ENCODE measurements around the gene WASF2. TPM values are rescaled to one million over a fixed set of nuclear protein-coding genes. Genes with fewer than 3 reads are reported as not detected.
"Not testable (repeated sequence)": the region's sequence is repeated elsewhere in the genome, so short reads cannot be mapped to it uniquely, and the experiment has no call there.

Gene WASF2
- total RNA-seq, 1 experiment from 2014 or later = 65.9 TPM

- no peak overlapping the region for H4K8ac ChIP-seq (replicated peaks; ENCODE audit: insufficient read length, low read depth, low read length)
- H3K18ac ChIP-seq (ENCODE audit: insufficient read length, low read depth, low read length) = no peak overlapping the region
- no peaks in the 10 kb centered on the region for H3K4me1 ChIP-seq (ENCODE audit: insufficient read depth, low read length)
- Mint-ChIP-seq H3K36me3 (ENCODE audit: insufficient read depth in 1 of 3, low read depth in 3 of 3) (peaks cover 3 to 15% (median 7%) of the 10 kb centered on the region in 3 experiments; a peak in 5 of 7 replicates), H3K27me3 (ENCODE audit: low read depth) (no peaks in the 10 kb centered on the region), H3K4me3 (no peak overlapping the region), H3K9me3 (no peaks in the 10 kb centered on the region), H3K4me1 (peaks cover 6 to 8% of the 10 kb centered on the region in 2 experiments; a peak in 2 of 4 replicates), H3K27ac (peak overlapping the region in 2 of 3 experiments; percentile 53 to 67; a peak in 4 of 7 replicates)
- H3K4me2 ChIP-seq (ENCODE audit: insufficient read depth, insufficient read length, low read length) = no peak overlapping the region
- H3K14ac ChIP-seq (ENCODE audit: insufficient read depth, low read length) = no peak overlapping the region
- no peak overlapping the region for H2BK120ac ChIP-seq (ENCODE audit: low read depth, low read length, poor library complexity, severe bottlenecking)
- H3K9me3 ChIP-seq (ENCODE audit: control insufficient read depth, low read depth, low read length) = no peaks in the 10 kb centered on the region
- no peak overlapping the region for H3K9ac ChIP-seq (ENCODE audit: extremely low read depth, insufficient read length, low read length)
- H3K23ac ChIP-seq (ENCODE audit: insufficient read length, low read depth, low read length) = no peak overlapping the region
- no peak overlapping the region for H3K56ac ChIP-seq (ENCODE audit: insufficient read length, low read depth, low read length)
- H2BK20ac ChIP-seq (ENCODE audit: low read depth, low read length, poor library complexity, severe bottlenecking) = no peak overlapping the region
- H3K27ac ChIP-seq (ENCODE audit: insufficient read length, low read depth, low read length) = no peak overlapping the region
- H2BK15ac ChIP-seq (ENCODE audit: low read depth, low read length) = no peak overlapping the region
- TF ChIP-seq CTCF (conservative IDR thresholded peaks at IDR 0.05) = no peak
- no peak overlapping the region for H2BK5ac ChIP-seq (ENCODE audit: insufficient read length, low read length)
- H4K91ac ChIP-seq (ENCODE audit: insufficient read length, low read depth, low read length) = no peak overlapping the region
- no peak overlapping the region for H2BK12ac ChIP-seq (ENCODE audit: insufficient read length, low read depth, low read length)
- no peaks in the 10 kb centered on the region for H4K20me1 ChIP-seq (ENCODE audit: control insufficient read depth, insufficient read depth, insufficient read length)
- peaks cover 3% of the 10 kb centered on the region; the same call in 1 of the 2 replicates for H3K79me2 ChIP-seq (ENCODE audit: insufficient read depth, low read length)
- no peak overlapping the region for H2AK5ac ChIP-seq (ENCODE audit: insufficient read length, low read length)
- H3K4ac ChIP-seq (ENCODE audit: low read depth, low read length) = no peak overlapping the region
- H3K79me1 ChIP-seq (ENCODE audit: insufficient read depth, low read depth, low read length, poor library complexity, severe bottlenecking) = peaks cover 17% of the 10 kb centered on the region
- no peak for DNase-seq
- no peak overlapping the region for H4K5ac ChIP-seq (ENCODE audit: insufficient read length, low read depth, low read length)
- H3K27me3 ChIP-seq (ENCODE audit: insufficient read depth, low read length) = no peaks in the 10 kb centered on the region
- no peak overlapping the region for H3T11ph ChIP-seq (ENCODE audit: low read length)
- WGBS (ENCODE audit: extremely low coverage, insufficient read length, low lambda C conversion rate) = no CpG with 5 or more reads among the region's 4 CpGs
- H3K23me2 ChIP-seq (ENCODE audit: insufficient read length, low read depth, low read length, poor library complexity, severe bottlenecking) = no peaks in the 10 kb centered on the region
- H2AFZ ChIP-seq (ENCODE audit: low read length) = no peak overlapping the region
These were observed 24.9 kb downstream of the WASF2 start for GRCh38 chr1:27464926-27465647.

- not testable (repeated sequence) for H3K27ac ChIP-seq (ENCODE audit: insufficient read length, low read depth, low read length); H3K4me3 Mint-ChIP-seq; H4K91ac ChIP-seq (ENCODE audit: insufficient read length, low read depth, low read length); H3K23ac ChIP-seq (ENCODE audit: insufficient read length, low read depth, low read length); H3K9me3 ChIP-seq (ENCODE audit: control insufficient read depth, low read depth, low read length); H3K14ac ChIP-seq (ENCODE audit: insufficient read depth, low read length); H3K18ac ChIP-seq (ENCODE audit: insufficient read length, low read depth, low read length); H2BK120ac ChIP-seq (ENCODE audit: low read depth, low read length, poor library complexity, severe bottlenecking); H3K79me2 ChIP-seq (ENCODE audit: insufficient read depth, low read length); H3K4me2 ChIP-seq (ENCODE audit: insufficient read depth, insufficient read length, low read length); H3K9ac ChIP-seq (ENCODE audit: extremely low read depth, insufficient read length, low read length); H3K27me3 ChIP-seq (ENCODE audit: insufficient read depth, low read length); H2BK20ac ChIP-seq (ENCODE audit: low read depth, low read length, poor library complexity, severe bottlenecking); H3K23me2 ChIP-seq (ENCODE audit: insufficient read length, low read depth, low read length, poor library complexity, severe bottlenecking); H3T11ph ChIP-seq (ENCODE audit: low read length); DNase-seq; H4K5ac ChIP-seq (ENCODE audit: insufficient read length, low read depth, low read length); H2BK5ac ChIP-seq (ENCODE audit: insufficient read length, low read length); H3K4me1 Mint-ChIP-seq; H3K56ac ChIP-seq (ENCODE audit: insufficient read length, low read depth, low read length); H2AK5ac ChIP-seq (ENCODE audit: insufficient read length, low read length); H3K27ac Mint-ChIP-seq; H3K4ac ChIP-seq (ENCODE audit: low read depth, low read length); H2BK15ac ChIP-seq (ENCODE audit: low read depth, low read length); H4K20me1 ChIP-seq (ENCODE audit: control insufficient read depth, insufficient read depth, insufficient read length); H2BK12ac ChIP-seq (ENCODE audit: insufficient read length, low read depth, low read length); H3K9me3 Mint-ChIP-seq; H3K4me1 ChIP-seq (ENCODE audit: insufficient read depth, low read length); H4K8ac ChIP-seq (replicated peaks; ENCODE audit: insufficient read length, low read depth, low read length); H3K27me3 Mint-ChIP-seq (ENCODE audit: low read depth); H2AFZ ChIP-seq (ENCODE audit: low read length)
- H3K79me1 ChIP-seq (ENCODE audit: insufficient read depth, low read depth, low read length, poor library complexity, severe bottlenecking) = peaks cover 11% of the 10 kb centered on the region
- H3K36me3 Mint-ChIP-seq (ENCODE audit: insufficient read depth in 1 of 3, low read depth in 3 of 3) = peaks cover 3 to 15% (median 7%) of the 10 kb centered on the region in 3 experiments; a peak in 5 of 7 replicates
- no CpG with 5 or more reads among the region's 6 CpGs for WGBS (ENCODE audit: extremely low coverage, insufficient read length, low lambda C conversion rate)
These were observed 26.1 kb downstream of the WASF2 start for GRCh38 chr1:27463916-27464315.
